Coronary artery (tissue), 2 donors: ENCODE measurements around the gene SLC16A1.

Source experiments
- DNase-seq: peaks from one replicate; pipeline ENCODE4 v3.0.0-alpha.2; 2017; ENCODE audit warnings: low spot score
- H3K27ac ChIP-seq, 2 donors: fragments of 200-600 bp; sonication (generic); one replicate each; pipeline ENCODE4 v1.5.1; 2016 to 2019
- H3K4me3 ChIP-seq: fragments of 200-600 bp; sonication (generic); 2 replicates; pipeline ENCODE4 v1.5.1; 2016; ENCODE audit warnings: mild to moderate bottlenecking, moderate library complexity
- TF ChIP-seq, protein P1 (sequence below): fragments of 200-600 bp; sonication (generic); IDR thresholded peaks from one replicate; pipeline ENCODE4 v1.5.1; 2019; ENCODE audit warnings: antibody characterized with exemption

Gene SLC16A1

DNA sequence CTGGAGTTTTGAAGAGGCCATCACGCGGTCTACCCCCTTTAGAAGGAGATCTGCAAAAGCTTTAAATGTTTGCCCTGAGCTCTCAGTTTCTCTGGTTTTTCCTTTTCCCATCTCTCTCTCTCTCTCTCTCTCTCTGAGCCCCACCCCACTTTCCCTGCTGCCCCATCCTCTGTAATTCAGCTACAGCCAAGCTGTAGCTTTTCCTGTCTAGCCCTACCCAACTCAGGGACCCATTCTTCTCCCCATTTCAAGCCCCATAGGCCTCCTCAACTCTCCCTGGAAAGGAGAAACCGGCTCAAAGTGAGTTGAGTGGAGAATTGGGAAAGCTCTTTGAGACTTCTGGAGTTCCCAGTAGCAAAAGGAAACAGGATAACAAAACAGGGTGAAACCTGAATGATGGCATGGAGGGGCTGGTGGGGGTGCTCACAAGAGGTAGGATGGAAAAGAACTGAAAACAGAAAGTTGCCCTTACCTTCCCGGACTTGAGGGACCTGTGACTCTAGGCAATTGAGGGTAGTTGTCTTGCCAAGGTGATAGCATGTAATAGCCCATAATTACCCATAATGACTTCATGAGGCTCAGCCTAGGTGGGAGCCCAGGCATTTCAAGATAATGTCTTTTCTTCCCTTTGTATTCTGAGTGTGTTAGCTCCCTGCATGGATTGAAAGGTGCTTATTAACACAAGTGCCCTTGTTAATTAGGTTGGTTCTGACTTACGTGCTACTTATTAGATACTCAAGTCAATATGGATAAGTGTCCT, 84.9 kb downstream of the SLC16A1 start:
- TF ChIP-seq, protein P1, sequence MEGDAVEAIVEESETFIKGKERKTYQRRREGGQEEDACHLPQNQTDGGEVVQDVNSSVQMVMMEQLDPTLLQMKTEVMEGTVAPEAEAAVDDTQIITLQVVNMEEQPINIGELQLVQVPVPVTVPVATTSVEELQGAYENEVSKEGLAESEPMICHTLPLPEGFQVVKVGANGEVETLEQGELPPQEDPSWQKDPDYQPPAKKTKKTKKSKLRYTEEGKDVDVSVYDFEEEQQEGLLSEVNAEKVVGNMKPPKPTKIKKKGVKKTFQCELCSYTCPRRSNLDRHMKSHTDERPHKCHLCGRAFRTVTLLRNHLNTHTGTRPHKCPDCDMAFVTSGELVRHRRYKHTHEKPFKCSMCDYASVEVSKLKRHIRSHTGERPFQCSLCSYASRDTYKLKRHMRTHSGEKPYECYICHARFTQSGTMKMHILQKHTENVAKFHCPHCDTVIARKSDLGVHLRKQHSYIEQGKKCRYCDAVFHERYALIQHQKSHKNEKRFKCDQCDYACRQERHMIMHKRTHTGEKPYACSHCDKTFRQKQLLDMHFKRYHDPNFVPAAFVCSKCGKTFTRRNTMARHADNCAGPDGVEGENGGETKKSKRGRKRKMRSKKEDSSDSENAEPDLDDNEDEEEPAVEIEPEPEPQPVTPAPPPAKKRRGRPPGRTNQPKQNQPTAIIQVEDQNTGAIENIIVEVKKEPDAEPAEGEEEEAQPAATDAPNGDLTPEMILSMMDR: no peak
- Histone ChIP-seq H3K27ac (no peak overlapping the region), H3K4me3 (no peak overlapping the region)
- no peak for DNase-seq

DNA sequence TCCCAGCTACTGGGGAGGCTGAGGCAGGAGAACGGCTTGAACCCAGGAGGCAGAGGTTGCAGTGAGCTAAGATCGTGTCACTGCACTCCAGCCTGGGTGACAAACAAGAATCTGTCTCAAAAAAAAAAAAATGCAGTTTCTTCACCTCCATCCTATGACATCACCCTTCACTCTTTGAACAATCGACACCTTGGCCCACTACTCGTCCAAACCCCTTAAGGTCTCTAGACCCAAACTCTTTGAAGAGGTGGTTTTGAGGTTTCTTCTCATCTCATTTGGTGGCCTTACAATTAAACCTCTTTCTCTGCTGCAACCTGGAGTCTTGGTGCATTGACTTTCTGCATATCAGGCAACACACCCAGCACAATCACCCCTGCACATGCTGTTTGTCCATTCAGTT, 86.1 kb downstream of the SLC16A1 start:
- no peak for DNase-seq
- no peak overlapping the region for H3K27ac ChIP-seq
- H3K4me3 ChIP-seq: no peak overlapping the region
- TF ChIP-seq, protein P1: no peak

DNA sequence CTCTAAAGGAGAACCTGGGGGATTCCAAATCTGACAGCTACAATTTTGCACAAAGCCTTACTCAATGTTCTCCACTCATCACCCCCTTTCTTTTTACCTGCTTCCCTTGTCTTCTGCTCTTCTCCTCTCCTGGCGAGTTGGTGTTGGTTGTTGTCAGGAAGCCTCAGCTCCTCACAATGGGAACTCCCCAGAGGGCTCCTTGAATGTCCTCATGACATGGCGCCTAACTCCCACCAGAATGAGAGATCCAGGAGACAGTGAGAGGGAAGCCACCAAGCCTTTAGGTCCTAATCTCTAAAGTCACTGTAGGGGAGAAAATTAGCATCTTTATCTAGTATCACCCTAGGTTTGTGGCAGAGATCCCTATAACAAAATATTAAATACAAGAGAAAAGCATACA, 87.8 kb downstream of the SLC16A1 start:
- TF ChIP-seq, protein P1: no peak
- no peak for DNase-seq
- Histone ChIP-seq H3K27ac (no peak overlapping the region), H3K4me3 (no peak overlapping the region)

DNA sequence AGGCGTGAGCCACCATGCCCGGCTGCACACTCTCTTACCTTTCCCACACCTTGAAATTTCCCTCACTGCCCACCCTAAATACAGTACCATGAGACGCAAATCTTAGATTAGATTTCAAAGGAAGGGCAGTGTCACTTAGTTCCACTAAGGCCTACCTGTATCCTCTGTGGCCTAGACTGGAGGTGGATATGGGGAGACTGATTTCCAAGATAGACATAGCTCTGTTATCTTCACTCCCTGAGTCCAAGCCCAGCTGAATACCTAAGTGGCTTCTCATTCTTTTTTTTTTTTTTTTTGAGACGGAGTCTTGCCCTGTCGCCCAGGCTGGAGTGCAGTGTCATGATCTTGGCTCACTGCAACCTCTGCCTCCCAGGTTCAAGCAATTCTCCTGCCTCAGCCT, 89.0 kb downstream of the SLC16A1 start:
- no peak overlapping the region for H3K27ac ChIP-seq
- no peak overlapping the region for H3K4me3 ChIP-seq
- no peak for DNase-seq
- TF ChIP-seq, protein P1: no peak

DNA sequence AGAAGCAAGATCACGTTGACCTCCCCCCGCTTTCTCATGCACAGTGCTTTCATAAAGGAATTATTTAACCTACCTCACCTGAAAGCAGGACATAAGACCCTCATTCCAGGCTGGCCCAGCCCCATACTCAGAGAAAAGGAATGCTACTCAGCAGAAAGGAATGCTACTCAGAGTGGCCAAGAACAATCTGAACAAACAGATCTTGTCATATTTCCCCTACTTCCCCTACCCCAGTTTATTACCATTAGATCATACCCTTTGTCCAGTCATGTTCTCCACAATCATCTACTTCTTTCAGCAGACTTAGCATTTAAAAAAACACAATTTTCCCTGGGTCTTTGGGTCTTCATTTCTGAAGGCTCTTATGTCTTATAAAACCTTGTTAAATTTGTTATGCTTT, 89.8 kb downstream of the SLC16A1 start:
- Histone ChIP-seq H3K4me3 (no peak overlapping the region), H3K27ac (no peak overlapping the region)
- DNase-seq: no peak
- TF ChIP-seq, protein P1: no peak

DNA sequence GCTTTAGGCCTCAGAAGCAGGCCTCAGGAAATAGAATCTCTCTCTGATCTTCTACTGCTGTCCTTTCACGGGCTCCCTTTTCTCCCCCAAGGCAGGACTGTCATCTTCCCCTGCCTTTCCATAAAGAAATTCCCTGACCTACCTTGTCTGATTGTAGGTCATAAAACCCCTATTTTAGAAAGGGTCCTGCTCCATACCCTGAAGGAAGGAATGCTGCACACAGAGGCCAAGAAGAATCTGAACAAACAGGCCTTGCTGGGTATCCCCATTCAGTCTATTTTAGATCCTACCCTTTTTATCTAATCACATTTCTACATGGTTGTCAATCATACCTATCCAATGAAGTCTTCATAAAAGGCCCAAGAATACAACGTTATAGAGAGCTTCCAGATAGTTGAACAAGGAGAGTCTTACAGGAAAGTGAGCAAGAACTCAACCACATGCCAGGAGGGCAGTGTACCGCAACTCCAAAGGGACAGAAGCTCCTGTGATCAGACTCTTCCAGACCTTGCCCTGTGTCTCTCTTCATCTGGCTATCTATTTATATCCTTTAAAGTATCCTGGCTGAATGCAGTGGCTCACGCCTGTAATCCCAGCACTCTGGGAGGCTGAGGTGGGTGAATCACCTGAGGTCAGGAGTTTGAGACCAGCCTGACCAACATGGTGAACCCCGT, 93.1 kb downstream of the SLC16A1 start:
- TF ChIP-seq, protein P1: no peak
- DNase-seq: no peak
- H3K27ac ChIP-seq: no peak overlapping the region
- H3K4me3 ChIP-seq: no peak overlapping the region
